ENCODE measurements around the gene KLHL30. TPM values are rescaled to one million over a fixed set of nuclear protein-coding genes. Genes with fewer than 3 reads are reported as not detected.
"Not testable (repeated sequence)": the region's sequence is repeated elsewhere in the genome, so short reads cannot be mapped to it uniquely, and the experiment has no call there.

The KLHL30 gene
- total RNA-seq, 1 donor from 2014 or later, result 3.3 TPM

DNA sequence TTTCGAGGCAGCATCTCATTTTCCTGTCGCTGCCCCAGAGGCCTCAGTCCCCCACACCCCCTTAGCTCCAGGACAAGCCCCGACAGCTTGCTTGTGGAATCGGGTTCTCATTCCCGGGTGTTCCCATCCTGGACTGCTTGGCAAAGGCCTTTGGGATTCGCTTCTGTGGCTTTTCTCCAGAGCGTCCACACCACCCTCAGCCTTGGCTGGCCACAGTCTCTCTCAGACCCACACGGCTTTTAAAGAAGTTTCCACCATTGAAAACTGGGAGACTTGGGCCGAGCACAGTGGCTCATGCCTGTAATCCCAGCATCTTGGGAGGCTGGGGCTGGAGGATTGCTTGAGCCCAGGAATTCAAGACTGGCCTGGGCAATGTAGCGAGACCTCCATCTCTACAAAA, 35.6 kb upstream of the KLHL30 start:
- DNase-seq, result no peak

DNA sequence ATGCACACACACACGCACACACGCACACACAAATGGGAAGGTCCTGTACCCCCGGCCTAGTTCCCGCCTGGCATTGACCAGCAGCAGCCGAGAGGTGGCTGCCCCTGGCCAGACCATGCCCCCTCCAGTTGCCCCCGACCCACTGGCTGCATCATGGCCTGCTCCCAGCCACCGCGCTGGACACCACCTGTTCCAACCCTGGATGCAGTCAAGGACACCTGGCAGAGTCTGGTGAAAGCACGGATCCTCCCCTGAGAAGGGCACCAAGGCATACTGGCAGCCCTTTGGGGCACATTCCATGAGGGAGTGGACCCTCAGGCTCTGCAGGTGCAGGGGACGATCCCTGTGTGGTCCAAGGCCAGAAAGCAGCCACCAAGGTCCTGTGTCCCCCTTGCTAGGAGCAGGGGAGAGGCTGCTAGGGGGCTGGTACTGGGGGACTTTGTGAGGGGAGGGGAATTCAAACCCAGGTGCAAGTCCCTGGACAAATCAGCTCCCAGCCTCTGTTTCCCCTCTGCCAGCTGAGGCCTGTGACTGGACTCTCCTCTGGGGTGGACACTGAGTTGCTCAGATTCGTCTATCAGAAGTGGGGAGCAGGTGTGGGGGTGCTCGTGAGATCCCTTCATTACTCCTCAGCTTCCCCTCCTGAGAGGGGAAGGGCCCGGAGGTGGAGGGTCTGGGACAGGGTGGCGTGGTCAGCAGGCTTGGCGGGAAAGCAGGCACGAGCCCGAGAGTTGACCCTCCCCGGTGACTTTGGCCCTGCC, 34.8 kb upstream of the KLHL30 start:
- DNase-seq, result no peak

DNA sequence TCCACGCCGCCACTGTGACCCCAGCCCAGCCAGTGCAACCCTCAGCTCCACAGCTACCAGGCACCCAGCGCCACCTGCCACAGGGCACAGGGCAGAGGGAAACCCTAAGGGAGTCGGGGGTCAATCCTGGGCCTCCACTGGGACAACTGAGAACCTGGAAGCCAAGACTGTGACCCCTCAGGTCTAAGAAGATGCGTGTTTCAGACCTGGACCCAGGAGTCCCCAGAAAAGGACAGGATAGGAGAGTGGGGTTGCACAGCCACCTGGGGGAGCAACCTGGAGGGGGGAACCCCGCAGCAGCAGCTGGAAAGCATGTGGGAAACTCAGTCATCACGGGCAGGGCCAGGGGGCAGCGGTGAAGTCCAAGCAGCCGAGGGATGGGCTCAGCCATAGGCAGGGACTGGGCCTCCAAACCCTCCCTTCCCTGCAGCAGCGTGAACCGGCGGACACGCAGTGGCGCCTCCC, 34.2 kb upstream of the KLHL30 start:
- DNase-seq, result no peak

DNA sequence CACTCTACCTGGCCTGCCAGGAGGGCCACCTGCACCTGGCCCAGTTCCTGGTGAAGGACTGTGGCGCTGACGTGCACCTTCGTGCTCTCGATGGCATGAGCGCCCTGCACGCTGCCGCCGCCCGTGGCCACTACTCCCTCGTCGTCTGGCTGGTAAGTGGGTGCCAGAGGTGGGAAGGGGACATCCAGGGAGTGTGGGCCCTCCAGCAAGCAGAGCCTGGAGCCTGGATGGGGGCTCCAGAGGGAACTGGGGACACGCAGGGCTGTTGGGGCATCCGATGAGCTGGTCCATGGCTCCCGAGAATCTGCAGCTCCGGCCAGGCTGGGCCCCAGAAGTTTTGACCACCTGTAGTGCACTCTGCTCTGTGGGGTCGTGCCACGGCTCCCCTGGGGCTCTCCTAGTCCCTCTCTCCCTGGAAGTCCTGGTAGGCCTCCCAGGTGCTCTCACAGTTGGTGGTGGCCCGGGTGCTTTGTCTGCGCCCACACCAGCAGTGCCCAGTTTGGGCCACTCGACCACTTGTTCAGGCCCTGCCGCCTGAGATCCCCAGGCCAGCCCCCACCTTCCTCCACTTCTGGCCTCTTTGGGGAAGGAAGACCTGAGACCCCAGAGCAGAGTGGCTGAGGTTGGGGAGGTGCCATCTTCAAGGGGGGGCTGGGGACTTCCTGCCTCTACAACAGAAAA, 33.6 kb upstream of the KLHL30 start:
- DNase-seq, result no peak

DNA sequence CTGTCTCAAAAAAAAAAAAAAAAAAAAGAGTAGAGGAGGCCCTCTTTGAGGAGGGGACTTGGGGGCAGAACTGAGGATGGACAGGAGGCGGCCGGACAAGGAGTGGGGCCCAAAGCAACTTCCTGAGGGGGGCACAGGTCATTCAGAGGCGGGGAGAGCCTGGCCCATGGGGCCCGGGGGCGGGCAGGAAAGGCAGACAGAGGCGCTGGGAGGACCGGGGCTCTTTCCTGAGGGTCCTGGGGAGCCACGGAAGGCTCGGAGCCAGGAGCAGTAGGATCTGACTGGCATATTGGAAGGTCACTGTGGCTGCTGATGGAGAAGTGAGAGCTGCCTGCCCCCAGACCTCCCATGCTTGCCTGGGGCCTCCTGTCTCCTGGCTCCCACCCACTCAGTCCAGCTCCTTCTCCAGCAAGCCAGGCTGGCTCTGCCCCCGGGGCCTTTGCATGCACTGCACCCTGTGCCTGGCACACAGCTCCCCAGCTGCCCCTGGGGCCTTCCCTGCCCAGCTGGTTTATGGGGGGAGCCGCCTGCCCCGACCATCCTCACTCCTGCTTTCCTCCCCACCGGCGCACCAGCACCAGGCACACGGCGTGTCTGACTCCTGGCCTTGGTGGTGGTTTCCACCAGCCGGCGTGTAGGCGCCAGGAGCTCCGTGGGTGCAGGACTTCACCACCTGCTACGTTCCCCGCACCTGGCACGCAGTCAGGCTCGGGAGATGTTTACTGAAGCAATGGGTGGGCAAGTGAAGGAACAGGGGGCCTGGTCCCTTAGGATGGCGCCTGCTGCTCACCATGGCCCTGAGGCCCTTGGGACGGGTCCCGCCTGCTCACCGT, 32.7 kb upstream of the KLHL30 start:
- DNase-seq, result no peak

DNA sequence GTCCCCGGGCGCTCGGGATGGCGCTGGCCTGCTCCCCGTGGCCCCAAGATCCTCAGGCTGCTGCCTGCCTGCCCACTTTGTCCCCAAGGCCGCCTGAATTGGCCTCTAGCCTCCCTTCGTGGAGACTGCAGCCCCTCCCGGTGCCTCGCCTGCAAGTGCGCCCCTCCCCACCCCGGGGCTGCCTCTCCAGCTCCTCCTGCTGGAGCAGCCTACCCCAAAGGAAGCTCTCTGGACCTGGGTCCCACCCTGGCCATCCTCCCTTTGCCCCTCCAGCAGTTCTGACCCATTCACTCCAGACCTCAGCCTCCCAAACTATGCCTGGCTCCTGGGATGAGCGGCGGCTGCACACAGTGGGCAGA, 32.1 kb upstream of the KLHL30 start:
- DNase-seq, result no peak

DNA sequence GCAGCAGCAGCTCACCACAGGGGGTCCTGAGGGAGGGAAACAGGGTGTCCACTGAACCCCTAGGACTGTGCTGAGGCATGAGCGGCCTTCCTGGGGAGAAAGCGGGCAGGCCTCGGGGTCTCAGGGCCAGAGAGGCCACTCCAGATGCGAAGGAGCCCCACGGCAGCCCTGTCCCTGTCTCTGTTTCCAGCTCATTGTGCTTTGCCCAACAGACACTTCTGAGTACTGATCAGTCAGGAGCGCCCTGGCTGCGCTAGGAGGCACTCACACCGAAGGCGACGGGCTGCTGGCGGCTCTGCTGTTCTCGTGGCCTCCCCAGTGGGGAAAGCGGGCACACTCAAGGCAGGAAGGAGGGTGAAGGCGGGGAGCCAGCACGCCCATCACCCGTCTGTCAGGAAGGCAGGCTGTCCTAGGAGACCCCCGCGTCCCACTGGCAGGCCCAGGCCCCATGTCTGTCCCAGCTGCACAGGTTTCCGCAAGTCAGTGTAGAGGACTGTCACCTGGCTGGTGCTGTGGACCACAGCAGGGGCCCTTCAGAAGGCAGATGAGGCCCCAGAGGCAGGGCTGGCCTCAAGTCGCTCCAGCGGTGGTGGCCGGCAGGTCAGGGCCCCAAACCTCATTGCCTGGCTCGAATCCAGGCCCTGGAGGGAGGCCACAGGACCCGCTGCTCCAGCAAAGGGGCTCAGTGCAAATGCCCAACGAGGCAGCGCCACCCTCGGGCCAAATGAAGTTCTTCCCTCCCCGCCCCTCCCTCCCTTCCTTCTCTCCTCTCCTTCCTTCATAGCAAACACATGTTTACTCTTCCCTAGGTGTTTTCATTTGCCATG, 31.6 kb upstream of the KLHL30 start:
- no peak for DNase-seq

DNA sequence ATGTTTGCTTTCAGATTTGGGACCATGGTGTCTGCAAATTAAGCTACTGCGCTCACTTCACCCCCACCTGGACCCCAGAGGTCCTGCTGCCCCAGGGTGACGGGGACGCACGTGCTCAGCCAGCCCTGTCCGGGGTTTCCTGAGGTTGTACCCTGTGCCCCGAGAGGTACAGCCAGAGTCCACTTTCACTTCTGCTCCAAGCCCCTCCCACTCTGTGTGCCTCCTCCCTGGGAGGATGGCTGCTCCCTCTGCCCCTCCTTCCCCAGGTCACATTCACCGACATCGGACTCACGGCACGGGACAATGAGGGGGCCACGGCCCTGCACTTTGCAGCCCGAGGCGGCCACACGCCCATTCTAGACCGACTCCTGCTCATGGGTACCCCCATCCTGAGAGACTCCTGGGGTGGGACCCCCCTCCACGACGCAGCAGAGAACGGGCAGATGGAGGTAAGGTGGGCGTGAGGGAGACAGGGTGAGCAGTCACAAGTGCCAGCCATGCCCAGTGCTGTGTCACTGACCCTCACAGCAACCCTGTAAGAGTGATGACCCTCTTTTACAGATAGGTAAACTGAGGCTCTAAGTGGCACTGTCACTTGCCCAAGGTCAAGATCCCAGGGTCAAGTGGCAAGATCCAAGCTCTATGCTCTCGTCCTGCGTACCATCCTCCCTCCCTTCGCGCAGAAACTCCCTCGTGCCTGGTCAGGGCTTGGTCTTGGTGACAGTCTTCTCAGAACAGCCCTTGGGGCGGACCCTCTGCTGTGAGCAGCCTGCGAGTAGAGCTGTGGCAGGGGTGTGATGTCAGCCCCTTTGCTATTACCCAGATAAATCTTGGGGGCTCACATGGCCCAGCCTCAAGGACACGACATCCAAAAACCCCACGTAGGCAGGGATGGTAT, 30.7 kb upstream of the KLHL30 start:
- no peak for DNase-seq

DNA sequence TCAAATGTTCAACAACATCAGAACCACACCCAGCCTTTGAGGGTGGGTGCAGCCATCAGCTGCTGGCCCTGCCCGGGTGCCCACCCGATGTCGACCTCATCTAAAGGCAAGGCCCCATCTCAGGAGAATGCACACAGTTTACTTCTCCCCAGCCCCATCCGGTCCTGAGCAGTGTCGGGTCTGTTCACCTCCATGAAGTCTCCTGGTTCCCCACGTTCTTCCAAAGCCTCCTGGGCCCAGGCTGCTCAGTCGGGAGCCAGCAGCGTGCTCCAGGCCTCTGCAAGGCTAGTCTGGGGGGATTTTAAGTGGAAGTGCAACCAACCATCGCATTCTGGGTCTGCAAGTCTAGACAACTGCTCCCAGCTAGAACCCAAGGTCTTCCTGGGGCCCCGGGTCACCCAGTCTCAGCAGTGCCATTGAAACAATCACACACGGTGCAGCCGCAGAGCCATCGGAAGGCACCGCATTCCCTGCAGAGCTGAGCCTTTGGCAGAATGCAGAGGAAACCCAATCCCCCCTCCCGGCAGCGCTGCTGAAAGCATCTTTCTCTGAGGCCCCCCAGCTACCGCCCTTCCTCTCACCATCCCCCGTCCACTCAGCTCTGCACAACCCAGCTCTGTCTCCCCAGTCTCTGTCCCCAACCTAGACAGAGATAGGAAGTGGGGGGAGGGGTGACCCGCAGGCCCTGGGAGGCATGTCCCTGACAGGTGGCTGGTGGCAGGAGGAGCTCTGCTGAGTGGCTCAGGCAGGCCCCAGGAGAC, 29.9 kb upstream of the KLHL30 start:
- DNase-seq, result no peak

DNA sequence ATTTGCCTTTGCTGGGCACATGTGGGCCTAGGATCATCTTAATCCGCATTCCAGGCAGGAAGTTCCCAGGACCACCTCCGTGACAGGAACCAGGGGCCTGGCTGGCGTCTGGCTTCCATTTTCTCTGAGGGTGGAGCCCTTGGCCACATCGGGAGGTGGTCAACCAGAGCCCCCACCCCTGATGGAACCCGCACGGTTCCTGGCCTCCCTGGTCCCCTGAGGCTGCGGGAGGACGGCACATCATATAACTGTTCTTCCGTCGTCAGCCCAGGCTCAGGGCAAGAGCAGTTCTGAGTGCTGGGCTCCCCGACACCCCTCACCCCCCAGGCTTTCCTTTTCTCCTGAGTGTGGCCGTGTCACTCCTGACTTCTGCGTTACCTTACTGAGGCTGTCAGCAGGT, 24.9 kb upstream of the KLHL30 start:
- DNase-seq, result no peak

DNA sequence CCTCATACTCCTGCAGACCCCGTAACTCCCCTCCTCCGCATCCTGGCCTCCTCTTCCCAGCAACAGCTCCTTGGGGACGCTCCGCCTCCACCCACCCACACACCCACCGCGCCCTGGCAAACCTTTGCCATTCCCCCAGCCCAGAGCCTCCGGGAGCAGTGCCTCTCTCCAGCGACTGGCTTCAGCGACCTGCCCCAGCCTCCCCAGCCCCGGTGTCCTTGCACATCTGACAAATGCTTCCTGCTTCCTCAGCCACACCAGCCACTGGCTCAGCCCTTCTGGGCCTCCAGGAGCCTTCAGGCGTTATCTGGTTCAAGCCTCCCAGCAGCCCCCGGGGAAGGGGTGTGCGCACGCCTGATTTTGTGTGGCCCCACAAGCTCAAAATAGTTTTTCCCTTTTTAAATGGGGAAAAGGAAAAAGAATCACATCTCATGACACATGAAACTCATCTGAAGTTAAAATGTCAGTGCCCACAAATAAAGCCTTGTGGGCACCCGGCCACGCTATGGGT, 24.1 kb upstream of the KLHL30 start:
- no peak for DNase-seq

DNA sequence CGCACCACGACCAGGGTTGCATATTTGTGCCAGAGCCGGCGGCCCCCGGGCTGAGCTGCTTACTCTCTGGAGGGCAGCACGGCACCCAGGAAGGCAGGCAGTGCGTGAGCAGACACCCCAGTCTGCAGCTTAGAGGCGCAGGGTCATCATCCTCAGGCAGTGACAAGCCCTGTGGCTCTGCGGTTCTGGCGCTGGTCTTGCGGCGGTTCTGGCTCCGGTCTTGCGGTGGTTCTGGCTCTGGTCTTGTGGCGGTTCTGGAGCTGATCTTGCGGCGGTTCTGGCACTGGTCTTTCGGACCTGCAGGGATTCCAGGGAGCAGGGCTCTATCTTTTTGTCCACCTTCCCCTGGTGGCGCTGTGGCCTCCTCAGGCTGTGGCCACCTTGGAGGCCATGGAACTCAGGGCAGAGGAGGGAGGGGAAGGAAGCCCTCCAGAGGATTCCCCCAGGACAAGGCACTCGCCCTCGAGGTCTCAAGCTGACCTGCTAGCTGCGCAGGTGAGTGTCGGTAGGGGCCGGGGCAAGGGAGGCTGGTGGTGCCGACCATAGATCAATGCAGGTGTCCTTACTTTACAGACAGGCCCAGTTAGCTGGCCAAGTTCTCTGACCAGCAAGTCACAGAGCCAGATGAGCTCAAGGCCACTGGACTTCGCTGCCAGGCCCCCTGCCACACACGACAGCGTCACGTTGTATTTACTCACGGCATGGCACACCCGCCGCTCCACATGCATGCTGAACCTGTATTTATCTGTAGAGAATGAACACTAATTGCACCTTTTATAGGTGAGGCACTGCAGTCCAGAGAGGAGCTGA, 23.4 kb upstream of the KLHL30 start:
- DNase-seq, result no peak

DNA sequence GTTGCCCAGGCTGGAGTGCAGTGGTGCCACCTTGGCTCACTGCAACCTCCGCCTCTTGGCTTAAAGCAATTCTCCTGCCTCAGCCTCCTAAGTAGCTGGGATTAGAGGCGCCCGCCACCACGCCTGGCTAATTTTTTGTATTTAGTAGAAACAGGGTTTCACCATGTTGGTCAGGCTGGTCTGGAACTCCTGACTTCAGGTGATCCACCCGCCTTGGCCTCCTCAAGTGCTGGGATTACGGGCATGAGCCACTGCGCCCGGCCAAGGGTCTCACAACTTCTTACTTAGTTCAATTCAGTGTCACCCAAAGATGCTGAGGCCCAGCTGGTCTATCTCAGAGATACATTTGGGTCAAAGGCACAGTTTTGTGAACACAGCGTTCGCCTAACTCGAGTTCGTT, 22.8 kb upstream of the KLHL30 start:
- not testable (repeated sequence) for DNase-seq

DNA sequence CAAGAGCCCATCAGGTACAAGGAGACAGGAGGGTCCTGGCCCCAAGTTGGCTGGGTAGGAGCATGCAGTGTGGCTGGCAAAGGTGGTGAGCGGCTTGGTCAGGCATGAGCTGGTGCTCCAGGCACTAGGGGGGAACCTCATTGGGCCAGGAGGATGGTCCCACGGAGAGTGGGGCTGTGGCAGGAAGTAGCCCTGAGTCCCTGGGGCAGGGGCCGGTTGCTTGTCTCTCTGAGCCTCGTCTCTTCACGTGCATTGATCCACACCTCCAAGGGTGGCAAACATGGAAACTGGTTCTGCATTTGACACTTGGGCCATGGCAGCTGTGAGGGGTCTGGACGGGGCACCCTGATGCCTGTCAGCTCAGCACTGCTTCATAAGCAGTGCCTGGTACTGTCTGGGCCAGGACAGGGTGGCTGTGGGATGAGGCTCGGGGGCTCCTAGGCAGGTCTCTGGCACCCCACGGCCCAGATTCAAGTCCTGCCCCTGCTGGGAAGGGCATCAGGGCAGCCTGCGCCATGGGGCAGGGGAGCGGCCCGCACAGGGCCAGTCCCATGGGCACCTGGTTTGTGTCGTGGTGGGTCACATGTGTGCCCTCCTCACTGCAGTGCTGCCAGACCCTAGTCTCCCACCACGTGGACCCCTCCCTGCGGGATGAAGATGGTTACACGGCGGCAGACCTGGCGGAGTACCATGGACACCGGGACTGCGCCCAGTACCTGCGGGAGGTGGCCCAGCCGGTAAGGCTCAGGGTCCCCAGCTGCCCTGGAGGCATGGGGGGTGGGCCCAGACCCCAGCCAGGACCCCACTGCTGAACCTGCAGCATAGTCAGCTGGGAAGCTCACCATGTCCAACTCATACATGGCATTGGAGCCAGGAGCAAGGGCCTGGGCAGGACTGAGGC, 21.9 kb upstream of the KLHL30 start:
- no peak for DNase-seq

DNA sequence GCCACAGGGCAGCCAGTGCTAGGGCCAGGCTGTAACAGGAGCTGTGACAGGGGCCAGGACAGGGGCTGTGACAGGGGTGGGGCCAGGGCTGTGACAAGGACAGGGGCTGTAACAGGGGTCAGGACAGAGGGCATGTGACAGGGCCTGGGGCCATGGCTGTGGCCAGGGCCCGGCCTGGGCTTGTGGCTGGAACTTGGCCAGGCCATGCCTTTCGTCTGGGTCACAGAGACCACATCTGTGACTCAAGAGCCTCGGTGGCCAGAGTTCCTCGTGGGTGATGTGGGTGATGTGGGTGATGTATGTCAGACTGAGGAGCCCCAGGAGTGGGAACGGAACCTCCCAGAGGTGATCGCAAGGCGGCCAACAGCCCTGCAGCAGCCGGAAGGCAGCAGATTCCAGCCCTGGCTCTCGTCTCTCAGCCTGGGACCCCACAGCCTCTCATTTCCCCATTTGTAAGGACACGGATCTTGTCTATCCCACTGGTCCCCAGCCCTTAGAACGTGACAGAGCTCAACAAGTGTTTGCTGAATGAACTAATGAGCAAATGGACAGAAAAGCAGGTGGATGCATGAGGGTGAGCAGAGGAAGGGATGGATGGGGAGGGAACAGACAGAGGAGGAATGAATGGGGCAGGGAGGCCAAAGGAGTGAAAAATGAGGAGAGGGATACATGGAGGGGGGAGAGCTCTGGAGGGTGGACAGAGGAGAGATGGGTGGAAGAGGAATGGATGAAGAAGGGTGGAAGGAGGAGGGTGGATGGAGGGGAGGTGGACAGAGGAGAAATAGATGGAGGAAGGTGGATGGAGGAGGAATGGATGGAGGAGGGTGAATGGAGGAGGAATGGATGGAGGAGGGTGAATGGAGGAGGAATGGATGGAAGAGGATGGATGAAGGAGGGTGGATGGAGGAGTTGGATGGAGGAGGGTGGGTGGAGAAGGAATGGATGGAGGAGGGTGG, 21.0 kb upstream of the KLHL30 start:
- DNase-seq, result no peak

DNA sequence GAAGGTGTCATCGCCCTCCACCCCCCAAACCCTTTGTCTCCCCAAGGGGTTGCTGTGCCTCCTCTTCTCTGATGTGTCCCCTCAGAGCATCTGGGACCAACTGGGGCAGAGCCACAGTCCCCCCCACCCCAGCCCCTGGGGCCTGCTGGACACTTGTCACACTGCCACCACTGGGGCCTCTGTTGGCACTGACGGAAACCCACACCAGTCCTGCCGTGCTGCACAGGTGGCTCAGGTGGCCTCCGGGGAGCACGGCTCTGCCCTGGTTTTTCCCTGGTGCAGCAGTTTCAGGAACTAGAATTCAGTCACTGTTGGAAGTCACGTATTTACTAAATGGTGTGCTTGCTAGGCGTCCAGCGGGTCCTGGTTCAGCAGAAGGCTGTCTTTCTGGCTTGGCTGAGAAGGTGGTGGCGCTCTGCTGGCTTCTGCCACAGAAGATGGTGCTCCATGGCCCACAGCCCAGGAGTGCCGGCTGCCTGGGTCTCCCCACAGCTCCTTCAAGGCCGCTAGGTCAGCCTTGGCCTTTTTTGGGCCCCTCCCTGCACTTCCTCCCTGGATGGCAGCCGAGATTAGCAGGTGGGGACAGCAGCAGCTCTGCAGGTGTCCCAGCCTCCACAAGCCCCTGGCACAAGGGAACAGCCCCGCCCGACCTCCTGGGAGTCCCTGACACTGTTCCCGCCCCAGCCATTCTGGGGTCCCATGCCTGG, 18.6 kb upstream of the KLHL30 start:
- no peak for DNase-seq
